CD4-positive, alpha-beta T cell (primary cell): Measurements from ENCODE around the gene TMEM252. TPM values are rescaled to one million over a fixed set of nuclear protein-coding genes. Genes with fewer than 3 reads are reported as not detected.

Experiments used
- ATAC-seq: fragments of 200-7000 bp; cut with Tn5 transposase; one replicate; pipeline ENCODE4 v1.10.0; 2022; ENCODE audit warnings: mild to moderate bottlenecking; ENCODE audit not compliant: poor library complexity
- CTCF ChIA-PET: fragments of 350-600 bp; sonication (Branson Sonifier 250); formaldehyde crosslinking; loops from one replicate; lab custom pipeline; 2021; ENCODE audit warnings: antibody characterized with exemption, inconsistent platforms; lab: Charles Lee
- POLR2A ChIA-PET: fragments of 350-600 bp; sonication (Branson Sonifier 250); formaldehyde crosslinking; loops from one replicate; lab custom pipeline; 2021; ENCODE audit warnings: antibody characterized with exemption, inconsistent platforms; lab: Charles Lee
- DNase-seq, 14 experiments: peaks; one replicate each; pipeline ENCODE4 v3.0.0-alpha.2; 2013 to 2020; ENCODE audit warnings: mixed read lengths in 2 of 14
- H3K27ac ChIP-seq, 2 donors: one replicate each; pipeline versions ENCODE4 v1.5.1 to v1.7.0; 2013; ENCODE audit warnings: low read length in 2 of 2, low read depth in 1 of 2, mild to moderate bottlenecking in 1 of 2
- H3K27me3 ChIP-seq, 2 experiments: 1 replicate in 1 of 2; 2 replicates in 1 of 2; pipeline versions ENCODE4 v1.6.1 to v1.7.0; 2013; ENCODE audit warnings: low read length in 2 of 2, control low read depth in 1 of 2, mild to moderate bottlenecking in 1 of 2, moderate library complexity in 1 of 2; ENCODE audit not compliant: insufficient read depth in 2 of 2, control insufficient read depth in 1 of 2
- H3K36me3 ChIP-seq: one replicate; pipeline ENCODE4 v1.6.1; 2013; ENCODE audit warnings: low read length, control low read depth; ENCODE audit not compliant: insufficient read depth
- H3K4me1 ChIP-seq: one replicate; pipeline ENCODE4 v1.6.1; 2013; ENCODE audit warnings: low read length, control low read depth; ENCODE audit not compliant: insufficient read depth
- H3K4me3 ChIP-seq: one replicate; pipeline ENCODE4 v1.5.1; 2013; ENCODE audit warnings: mild to moderate bottlenecking, low read length, moderate library complexity
- H3K9me3 ChIP-seq, 2 experiments: 1 replicate in 1 of 2; 2 replicates in 1 of 2; pipeline versions ENCODE4 v1.6.1 to v1.7.0; 2013; ENCODE audit warnings: low read length in 2 of 2, mild to moderate bottlenecking in 2 of 2, control low read depth in 1 of 2, moderate library complexity in 1 of 2; ENCODE audit not compliant: control insufficient read depth in 1 of 2, insufficient read depth in 1 of 2
- H3K27ac Mint-ChIP-seq: one replicate; pipeline ENCODE4 v1.8.0; 2020; ENCODE audit warnings: mixed read lengths
- H3K27me3 Mint-ChIP-seq: one replicate; pipeline ENCODE4 v1.8.0; 2021; ENCODE audit warnings: mixed read lengths
- H3K36me3 Mint-ChIP-seq: one replicate; pipeline ENCODE4 v1.8.0; 2021; ENCODE audit warnings: low read depth, mixed read lengths
- H3K4me1 Mint-ChIP-seq: one replicate; pipeline ENCODE4 v1.8.0; 2021; ENCODE audit warnings: low read depth, mixed read lengths
- H3K4me3 Mint-ChIP-seq: one replicate; pipeline ENCODE4 v1.8.0; 2020; ENCODE audit warnings: mild to moderate bottlenecking, mixed read lengths
- H3K9me3 Mint-ChIP-seq: one replicate; pipeline ENCODE4 v1.8.0; 2020; ENCODE audit warnings: mixed read lengths
- intact Hi-C, 2 experiments: fragments of 100-400 bp; cut with DNase I in 1 of 2; cut with micrococcal nuclease in 1 of 2; formaldehyde crosslinking; loops; one replicate each; pipeline versions ENCODE4 v1.15.1 to v1.9.0; 2023 to 2025; cut with DNase I, micrococcal nuclease
- total RNA-seq, 174 experiments: library from RNA in 2 of 174; stranded (reverse) in 2 of 174; gene quantifications; one replicate each; pipeline ENCODE4 v1.2.3 and lab custom pipeline; 2021 to 2026
- TF ChIP-seq, protein P1 (sequence below): fragments of 200-600 bp; IDR thresholded peaks from one replicate; pipeline ENCODE4 v1.8.0; 2022; ENCODE audit warnings: antibody characterized with exemption, mild to moderate bottlenecking

TMEM252 gene
- total RNA-seq, 2 experiments from 2014 or later = not detected

DNA sequence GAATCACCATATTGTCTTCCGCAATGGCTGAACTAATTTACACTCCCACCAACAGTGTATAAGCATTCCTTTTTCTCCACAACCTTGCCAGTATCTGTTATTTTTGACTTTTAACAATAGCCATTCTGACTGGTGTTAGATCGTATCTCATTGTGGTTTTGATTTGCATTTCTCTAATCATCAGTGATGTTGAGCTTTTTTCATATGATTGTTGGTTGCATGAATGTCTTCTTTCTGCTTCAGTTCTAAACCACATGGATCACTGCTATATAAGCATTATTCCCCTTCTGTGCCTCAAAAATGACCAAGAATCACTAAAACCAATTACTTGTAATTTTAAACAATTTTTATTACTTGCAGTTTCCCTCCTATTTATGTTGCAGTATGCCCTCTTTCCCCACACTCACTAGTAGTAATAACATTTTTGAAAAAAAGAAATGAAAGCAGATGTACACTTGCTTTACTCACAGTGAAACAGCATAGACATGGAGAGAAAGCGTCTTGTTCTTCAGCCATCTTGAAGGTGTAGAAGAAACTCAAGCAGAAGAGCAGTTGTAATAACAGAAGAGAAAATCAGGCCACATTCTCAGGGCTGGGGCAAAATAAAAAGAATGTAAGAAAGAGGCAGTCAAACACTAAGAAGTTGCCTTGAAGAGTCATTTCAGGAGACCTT lies 4.5 kb upstream of the TMEM252 start:
- no peak overlapping the region for H3K4me3 Mint-ChIP-seq
- CTCF ChIA-PET = no interaction called here
- Histone ChIP-seq H3K4me1 (no peaks in the 10 kb centered on the region), H3K4me3 (no peak overlapping the region), H3K27ac (no peak overlapping the region), H3K36me3 (no peaks in the 10 kb centered on the region), H3K27me3 (peaks cover 4% of the 10 kb centered on the region in 2 experiments), H3K9me3 (no peaks in the 10 kb centered on the region)
- peaks cover 19% of the 10 kb centered on the region for H3K27me3 Mint-ChIP-seq
- H3K36me3 Mint-ChIP-seq = no peaks in the 10 kb centered on the region
- TF ChIP-seq, protein P1, sequence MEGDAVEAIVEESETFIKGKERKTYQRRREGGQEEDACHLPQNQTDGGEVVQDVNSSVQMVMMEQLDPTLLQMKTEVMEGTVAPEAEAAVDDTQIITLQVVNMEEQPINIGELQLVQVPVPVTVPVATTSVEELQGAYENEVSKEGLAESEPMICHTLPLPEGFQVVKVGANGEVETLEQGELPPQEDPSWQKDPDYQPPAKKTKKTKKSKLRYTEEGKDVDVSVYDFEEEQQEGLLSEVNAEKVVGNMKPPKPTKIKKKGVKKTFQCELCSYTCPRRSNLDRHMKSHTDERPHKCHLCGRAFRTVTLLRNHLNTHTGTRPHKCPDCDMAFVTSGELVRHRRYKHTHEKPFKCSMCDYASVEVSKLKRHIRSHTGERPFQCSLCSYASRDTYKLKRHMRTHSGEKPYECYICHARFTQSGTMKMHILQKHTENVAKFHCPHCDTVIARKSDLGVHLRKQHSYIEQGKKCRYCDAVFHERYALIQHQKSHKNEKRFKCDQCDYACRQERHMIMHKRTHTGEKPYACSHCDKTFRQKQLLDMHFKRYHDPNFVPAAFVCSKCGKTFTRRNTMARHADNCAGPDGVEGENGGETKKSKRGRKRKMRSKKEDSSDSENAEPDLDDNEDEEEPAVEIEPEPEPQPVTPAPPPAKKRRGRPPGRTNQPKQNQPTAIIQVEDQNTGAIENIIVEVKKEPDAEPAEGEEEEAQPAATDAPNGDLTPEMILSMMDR = no peak
- POLR2A ChIA-PET = no interaction called here
- H3K27ac Mint-ChIP-seq = no peak overlapping the region
- intact Hi-C loops = no loop called here
- no peaks in the 10 kb centered on the region for H3K4me1 Mint-ChIP-seq
- H3K9me3 Mint-ChIP-seq = no peaks in the 10 kb centered on the region
- DNase-seq (no peak), ATAC-seq (no peak)

DNA sequence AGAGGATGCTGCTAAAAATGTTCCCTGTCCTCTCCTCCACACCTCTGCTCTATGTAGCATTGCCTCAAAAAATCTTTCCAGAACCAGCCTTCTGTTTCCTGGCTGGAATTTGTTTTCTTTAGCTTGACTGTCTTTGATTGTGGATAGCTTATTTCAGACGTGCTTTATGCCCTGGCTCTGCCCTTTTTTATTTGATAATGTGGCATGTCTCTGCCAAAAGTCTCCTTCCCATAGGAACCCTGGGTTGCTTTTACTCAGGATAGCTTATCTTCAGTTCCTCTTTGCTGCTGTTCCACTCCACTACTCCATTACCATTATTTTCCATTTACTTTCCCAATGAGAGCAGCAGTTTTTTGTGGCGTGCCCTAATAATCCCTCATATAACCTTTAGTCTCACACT lies 885 bp upstream of the TMEM252 start:
- no peaks in the 10 kb centered on the region for H3K4me1 Mint-ChIP-seq
- ChIA-PET POLR2A (no interaction called here), CTCF (no interaction called here)
- no peaks in the 10 kb centered on the region for H3K9me3 Mint-ChIP-seq
- ATAC-seq (no peak), DNase-seq (no peak)
- TF ChIP-seq, protein P1 = no peak
- peaks cover 3 to 4% of the 10 kb centered on the region in 2 experiments for H3K27me3 ChIP-seq
- no peaks in the 10 kb centered on the region for H3K36me3 Mint-ChIP-seq
- H3K27ac ChIP-seq = no peak overlapping the region
- intact Hi-C loops = no loop called here
- no peaks in the 10 kb centered on the region for H3K36me3 ChIP-seq
- H3K27me3 Mint-ChIP-seq = peaks cover 26% of the 10 kb centered on the region
- H3K4me1 ChIP-seq = no peaks in the 10 kb centered on the region
- no peak overlapping the region for H3K4me3 Mint-ChIP-seq
- H3K9me3 ChIP-seq = no peaks in the 10 kb centered on the region
- H3K4me3 ChIP-seq = no peak overlapping the region
- no peak overlapping the region for H3K27ac Mint-ChIP-seq

DNA sequence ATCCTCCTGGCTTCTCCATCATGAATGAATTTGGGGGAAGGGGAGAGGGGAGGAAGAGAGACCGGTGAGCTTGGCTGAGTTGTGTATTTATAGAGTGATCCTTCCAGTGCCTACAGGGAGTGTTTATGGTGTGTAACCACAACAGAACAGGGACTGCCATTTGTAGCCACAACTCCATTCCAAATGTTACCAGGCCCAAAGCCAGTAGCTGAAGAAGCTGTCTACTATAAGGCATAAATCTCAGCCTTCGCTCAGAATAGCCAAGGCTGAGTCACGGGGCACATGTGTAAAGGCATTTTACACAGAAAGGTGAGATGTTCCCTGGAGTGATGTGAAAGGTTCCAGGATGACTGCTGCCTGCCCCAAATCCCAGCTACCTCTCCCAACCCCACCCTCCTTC lies 2.5 kb downstream of the TMEM252 start:
- Histone ChIP-seq H3K27ac (no peak overlapping the region), H3K36me3 (no peaks in the 10 kb centered on the region), H3K4me3 (no peak overlapping the region), H3K9me3 (no peaks in the 10 kb centered on the region), H3K4me1 (no peaks in the 10 kb centered on the region), H3K27me3 (peaks cover 0 to 4% of the 10 kb centered on the region in 2 experiments)
- ATAC-seq (no peak), DNase-seq (no peak)
- intact Hi-C loops = no loop called here
- ChIA-PET POLR2A (no interaction called here), CTCF (no interaction called here)
- H3K27me3 Mint-ChIP-seq = peaks cover 11% of the 10 kb centered on the region
- no peaks in the 10 kb centered on the region for H3K9me3 Mint-ChIP-seq
- H3K36me3 Mint-ChIP-seq = no peaks in the 10 kb centered on the region
- no peak overlapping the region for H3K4me3 Mint-ChIP-seq
- no peak overlapping the region for H3K27ac Mint-ChIP-seq
- TF ChIP-seq, protein P1 = no peak
- no peaks in the 10 kb centered on the region for H3K4me1 Mint-ChIP-seq
